GM19324 (cell line): ENCODE data around the gene SEL1L.
"Not testable (repeated sequence)": the region's sequence is repeated elsewhere in the genome, so short reads cannot be mapped to it uniquely, and the experiment has no call there.

Source experiments
- ATAC-seq: cut with Tn5 transposase; IDR thresholded peaks from one replicate; pipeline ENCODE4 v1.9.1; 2021; ENCODE audit warnings: mild to moderate bottlenecking, moderate library complexity; ENCODE audit not compliant: unreplicated experiment, low FRiP score

SEL1L gene

DNA sequence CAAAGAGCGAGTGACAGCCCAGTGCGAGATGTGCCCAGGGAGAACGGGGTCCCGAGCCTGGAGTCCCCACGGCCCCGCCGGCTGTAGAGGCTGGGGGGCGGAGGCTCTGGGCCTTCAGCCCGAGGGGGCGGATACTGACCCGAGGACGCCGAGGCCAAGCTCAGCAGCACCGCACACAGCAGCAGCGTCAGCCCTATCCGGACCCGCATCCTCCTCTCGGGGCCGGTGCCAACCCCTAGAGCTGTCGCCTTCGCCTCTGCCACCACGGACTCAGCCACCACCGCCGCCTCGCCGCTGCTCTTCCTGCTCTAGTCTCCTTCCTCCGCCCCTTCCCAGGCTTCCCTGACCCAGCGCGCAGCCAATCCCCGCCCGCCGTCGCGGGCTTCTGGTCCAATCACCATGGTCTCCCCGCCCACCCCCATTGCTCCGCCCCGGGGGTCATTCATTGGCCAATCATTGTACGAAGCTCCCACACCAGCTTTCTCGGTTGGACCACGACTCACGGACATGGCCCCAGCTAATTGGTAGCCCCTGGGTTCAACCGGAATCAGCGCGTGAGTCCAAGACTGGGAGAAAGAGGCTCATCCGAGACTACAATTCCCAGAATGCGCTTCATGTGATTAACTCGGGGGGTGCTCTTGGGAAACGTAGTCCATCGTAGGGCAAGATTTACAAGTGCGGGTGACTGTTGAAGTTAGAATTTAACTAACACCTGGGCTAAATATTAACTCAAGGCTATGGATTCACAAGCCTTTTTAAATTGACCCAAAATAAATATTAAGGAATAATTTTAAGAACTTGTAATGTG, at the start of gene SEL1L:
Gene SEL1L (minus strand): TSS at position 318 of the 808 bp plus-strand sequence. CDS start 109 bp downstream, at position 209.
- peak; percentile 98 for ATAC-seq

DNA sequence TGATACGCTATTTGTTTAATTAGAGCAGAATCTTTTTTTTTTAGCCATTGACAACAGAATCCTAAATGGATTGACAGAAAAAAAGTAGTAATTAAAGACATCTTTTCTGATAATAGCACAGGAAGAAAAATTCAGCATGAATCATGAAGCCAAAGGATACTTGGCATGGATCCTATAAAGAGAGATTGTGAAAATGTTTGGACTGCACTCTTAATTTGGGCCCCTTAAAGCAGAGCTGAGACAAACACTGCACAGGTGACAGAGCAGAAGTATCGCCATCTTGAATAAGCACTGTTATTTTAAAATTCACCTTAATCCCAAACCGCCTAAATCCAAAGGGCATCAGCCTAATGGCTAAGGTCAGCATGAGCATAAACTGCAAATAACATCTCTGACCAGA, 48.8 kb upstream of the SEL1L start:
- no peak for ATAC-seq

DNA sequence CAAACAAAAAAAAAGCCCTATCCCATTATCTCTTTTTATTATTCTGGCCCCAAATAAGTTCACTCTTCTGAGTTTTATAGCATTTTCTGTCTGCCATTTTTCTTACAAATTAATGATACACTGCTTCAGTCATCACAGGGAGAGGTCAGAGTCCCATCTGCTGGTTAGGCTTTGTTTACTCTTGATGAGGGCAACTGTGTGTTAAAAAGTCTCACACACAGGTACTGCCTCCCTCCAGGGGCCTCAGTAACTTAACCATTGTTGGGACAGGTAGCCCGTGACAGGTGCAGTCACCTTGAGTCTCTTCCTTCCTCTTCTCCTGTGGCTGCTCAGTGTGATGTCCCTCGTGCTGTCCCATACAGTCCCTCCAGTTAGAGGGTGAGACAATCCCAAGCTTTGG, 45.5 kb upstream of the SEL1L start:
- ATAC-seq, result no peak

- no peak for ATAC-seq
These were observed 37.8 kb upstream of the SEL1L start for GRCh38 chr14:81571437-81571836.

DNA sequence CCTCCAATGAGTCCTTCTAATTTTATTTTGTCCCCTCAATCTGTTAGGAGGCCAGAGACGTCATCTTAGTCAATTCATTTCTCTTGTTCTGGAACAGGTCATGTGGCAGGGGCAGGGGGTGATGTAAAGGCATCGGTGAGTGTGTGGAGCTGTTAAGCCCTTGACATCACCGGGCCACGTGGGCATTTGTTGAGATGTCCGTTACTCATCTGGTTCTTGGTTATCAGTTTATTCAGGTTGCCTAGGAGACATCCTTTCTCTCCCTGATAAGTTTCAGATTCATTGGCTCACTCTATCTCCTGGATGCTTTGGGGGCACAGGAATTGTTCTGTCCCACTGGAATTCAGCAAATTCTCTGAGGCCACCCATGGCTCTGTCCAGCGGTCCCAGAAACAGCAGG, 33.6 kb upstream of the SEL1L start:
- no peak for ATAC-seq

- peak; percentile 73 for ATAC-seq
These were observed 32.0 kb upstream of the SEL1L start for GRCh38 chr14:81565441-81566290.

GRCh38 chr14:81562818-81563217, 29.2 kb upstream of the SEL1L start:
- ATAC-seq, result no peak

GRCh38 chr14:81561084-81561775, 27.6 kb upstream of the SEL1L start:
- no peak for ATAC-seq

DNA sequence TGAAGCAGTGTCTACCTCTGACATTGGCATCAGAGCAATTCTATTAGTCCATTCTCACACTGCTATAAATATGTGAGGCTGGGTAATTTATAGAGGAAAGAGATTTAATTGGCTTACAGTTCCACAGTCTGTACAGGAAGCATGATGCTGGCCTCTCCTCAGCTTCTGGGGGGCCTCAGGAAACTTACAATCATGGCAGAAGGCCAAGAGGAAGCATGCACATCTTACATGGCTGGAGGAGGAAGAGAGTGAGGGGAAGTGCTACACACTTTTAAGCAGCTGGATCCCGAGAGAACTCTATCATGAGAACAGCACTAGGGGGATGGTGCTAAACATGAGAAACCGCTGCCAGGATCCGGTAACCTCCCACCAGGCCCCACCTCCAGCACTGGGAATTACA, 25.7 kb upstream of the SEL1L start:
- ATAC-seq, result no peak

DNA sequence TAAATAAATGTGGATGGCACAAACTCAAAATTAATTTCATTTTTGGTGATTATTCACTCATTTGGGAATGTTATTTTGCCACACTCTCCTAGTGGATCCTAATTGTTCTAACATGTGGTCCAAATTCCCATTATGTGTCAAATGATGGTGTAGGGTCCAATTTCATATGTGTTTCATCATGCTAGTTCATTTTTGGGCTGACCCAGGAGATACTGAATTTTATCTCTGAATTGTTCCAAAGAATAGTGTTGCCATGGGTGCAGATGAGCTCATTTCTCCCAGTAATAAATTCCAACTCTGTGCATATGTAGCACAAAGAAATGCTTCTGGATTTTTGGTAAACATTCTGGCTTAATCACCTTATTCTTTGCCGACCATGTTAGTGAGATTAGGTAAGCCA, 23.5 kb upstream of the SEL1L start:
- no peak for ATAC-seq

DNA sequence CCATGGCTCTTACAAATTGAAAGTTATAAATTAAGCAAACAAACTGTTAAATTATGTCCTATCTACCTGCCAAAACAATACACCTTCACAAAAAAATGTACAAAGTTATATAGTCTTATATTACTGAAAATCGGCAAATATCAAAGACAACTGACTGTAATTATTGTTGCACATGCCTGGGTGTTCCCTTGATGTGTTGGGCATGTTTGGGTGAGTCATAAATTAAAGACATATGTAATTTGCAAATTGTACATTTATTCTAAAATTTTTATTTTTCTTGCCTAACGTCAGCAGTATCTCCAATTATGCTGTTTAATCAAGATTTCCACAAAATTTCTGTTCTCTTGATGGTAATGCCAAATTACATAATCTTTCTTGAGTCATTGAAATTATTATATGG, 22.0 kb upstream of the SEL1L start:
- no peak for ATAC-seq

DNA sequence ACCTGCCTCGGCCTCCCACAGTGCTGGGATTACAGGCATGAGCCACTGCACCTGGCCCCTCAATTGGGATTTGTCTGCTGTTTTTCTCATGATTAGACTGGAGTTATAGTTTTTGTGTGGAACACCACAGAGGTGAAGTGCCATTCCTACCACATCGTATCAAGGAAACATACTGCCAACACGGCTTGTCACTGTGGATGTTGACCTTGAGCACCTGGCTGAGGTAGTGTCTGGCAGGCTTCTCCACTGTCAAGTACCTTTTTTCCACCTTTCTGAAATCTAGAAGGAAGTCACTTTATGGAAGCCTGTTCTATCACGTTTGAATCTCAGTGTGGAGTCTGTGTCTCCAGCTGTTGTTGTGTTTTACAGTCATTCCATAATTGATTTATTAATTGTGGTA, 21.4 kb upstream of the SEL1L start:
- no peak for ATAC-seq

- ATAC-seq, result no peak
These were observed 17.8 kb upstream of the SEL1L start for GRCh38 chr14:81551471-81551870.

- peak; percentile 82 for ATAC-seq
These were observed 16.5 kb upstream of the SEL1L start for GRCh38 chr14:81550001-81550637.

- not testable (repeated sequence) for ATAC-seq
These were observed 7.6 kb upstream of the SEL1L start for GRCh38 chr14:81541206-81541605.

GRCh38 chr14:81537193-81537592, 3.5 kb upstream of the SEL1L start:
- no peak for ATAC-seq

GRCh38 chr14:81536241-81536771, 2.7 kb upstream of the SEL1L start:
- ATAC-seq, result no peak

DNA sequence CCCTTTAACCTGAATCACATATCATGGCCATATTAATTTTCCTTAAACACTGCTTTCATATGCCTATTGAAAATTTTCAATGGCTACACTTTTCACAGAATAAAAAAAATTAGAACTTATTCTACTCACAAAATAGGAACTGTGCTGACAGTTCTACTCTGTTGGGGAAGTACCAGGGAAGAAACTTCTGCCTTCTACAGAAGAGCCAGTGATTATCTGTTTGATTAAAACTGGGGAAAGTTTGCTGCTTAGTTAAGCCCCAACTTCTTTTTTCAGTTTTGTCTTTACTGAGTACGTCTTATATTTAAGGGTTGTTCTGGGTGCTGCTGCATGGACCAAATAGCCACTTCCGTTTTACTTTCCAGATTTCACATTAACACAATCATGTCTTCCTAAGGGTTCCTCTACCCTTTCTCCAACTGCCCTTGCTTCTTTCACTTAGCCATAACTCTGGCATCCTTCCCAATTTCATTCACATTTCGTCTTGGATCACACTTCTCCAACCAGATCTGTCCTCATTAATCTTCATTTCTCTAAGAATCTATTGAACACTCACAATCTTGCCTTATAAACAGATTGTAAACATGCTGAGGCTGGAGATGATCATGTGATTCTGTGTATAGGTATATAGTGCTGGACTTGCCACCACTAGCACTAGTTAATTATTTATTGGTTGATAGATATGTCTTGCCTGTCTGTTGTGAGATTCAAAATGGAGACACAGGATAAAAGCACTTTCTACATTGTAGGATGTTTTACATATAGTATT, 1.9 kb upstream of the SEL1L start:
- no peak for ATAC-seq

DNA sequence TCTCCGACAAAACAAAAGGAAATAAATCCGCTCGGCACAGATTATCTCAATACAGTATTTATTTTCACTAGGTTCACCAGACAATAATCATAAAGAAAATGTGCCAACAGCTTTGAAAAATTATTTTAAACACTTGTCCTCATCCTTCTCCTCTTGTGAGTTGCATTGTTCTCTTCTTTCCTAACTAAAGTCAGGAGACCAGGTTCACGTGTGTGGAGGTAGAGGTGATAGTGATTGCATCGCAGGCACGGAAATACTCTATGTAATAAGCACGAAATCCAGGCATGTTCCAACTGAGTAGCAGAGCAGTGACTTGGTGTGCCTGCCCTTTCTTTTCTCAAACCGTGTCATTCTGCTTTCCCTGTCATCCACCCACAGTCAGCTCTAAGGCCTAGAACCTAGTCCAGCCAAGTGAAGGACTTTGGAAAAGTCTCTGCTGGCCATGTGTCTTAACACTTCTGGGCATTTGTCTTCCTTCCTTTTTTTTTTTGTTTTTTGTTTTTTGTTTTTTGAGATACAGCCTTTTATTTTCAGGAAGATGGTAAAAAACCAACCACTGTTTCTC, 939 bp upstream of the SEL1L start:
- ATAC-seq, result no peak
